Stimulated activated naive CD4-positive, alpha-beta T cell (primary cell): Measurements from ENCODE around the gene BAX.
"Not testable (repeated sequence)": the region's sequence is repeated elsewhere in the genome, so short reads cannot be mapped to it uniquely, and the experiment has no call there.

Experiments
- DNase-seq, 6 experiments: peaks; one replicate each; lab custom pipeline; 2025; lab: John Stamatoyannopoulos, UW

Gene BAX

GRCh38 chr19:48954595-48955307, at the start of gene BAX:
Gene BAX (plus strand): TSS chr19:48954875. CDS start chr19:48954929, 54 bp downstream.
- peak; percentile 53 to 83 (median 64) for DNase-seq

- no peak for DNase-seq
Observed at GRCh38 chr19:48905664-48906063, 49.0 kb upstream of the BAX start.

- DNase-seq = no peak
Observed at GRCh38 chr19:48906324-48906723, 48.4 kb upstream of the BAX start.

- DNase-seq = no peak
Observed at GRCh38 chr19:48907671-48908070, 47.0 kb upstream of the BAX start.

GRCh38 chr19:48909424-48910077, 45.1 kb upstream of the BAX start:
- not testable (repeated sequence) for DNase-seq

DNA sequence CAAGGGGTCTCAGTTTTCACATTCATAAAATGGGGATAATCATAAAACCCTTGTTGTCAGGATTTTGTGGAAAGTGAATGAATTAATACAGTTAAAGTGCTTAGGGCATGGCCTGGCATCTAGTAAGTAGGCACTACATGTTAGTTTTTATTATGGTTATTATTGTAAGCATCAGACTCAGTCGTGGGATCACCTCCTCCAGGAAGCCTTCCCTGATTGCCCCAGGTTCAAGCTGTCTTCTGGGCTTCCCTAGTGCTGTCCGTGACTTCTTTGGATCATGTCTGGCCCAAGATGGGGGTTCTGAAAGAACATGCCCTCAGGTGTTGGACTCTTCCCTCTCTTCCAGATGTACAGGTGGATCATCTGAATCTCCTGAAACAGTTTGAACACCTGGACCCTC, 43.9 kb upstream of the BAX start:
- DNase-seq = no peak

- peak in 2 of 6 experiments; percentile 13 to 23 for DNase-seq
Observed at GRCh38 chr19:48913114-48913889, 41.4 kb upstream of the BAX start.

GRCh38 chr19:48914181-48914580, 40.5 kb upstream of the BAX start:
- DNase-seq = no peak

GRCh38 chr19:48915757-48916156, 38.9 kb upstream of the BAX start:
- DNase-seq = no peak

DNA sequence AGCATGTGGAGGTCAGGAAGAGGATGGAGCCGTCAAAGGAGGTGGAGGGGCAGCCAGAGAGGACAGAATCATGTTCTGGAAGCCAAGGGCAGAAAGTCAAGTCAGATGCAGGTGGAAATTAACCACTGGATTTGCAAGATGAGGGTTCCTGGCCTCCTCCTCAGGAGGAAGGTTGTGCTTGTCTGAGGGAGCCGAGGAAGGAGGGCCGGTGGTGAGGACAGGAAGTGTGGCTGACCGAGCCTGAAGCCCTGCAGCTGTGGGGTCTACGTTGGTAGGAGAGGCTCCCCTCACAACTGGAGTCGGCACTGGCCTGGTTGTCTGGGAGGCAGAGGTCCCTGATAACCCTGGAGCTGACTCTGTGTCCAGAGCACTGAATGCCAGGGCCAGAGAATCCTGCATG, 36.6 kb upstream of the BAX start:
- DNase-seq = no peak

GRCh38 chr19:48918801-48919247, 35.9 kb upstream of the BAX start:
- no peak for DNase-seq

DNA sequence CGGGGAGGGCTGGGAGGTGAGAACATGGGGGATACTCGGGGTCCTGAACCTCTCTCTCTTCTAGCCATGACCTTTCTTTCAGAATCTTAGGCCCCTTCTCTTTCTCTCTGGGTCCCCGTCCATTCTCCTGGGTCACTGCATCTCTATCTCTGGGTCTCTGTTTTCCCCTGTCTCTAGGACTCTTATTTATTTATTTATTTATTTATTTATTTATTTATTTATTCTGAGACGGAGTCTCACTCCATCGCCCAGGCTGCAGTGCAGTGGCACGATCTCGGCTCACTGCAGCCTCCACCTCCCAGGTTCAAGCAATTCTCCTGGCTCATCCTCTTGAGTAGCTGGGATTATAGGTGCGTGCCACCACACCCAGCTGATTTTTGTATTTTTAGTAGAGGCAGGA, 35.4 kb upstream of the BAX start:
- DNase-seq = not testable (repeated sequence)

GRCh38 chr19:48920949-48921348, 33.7 kb upstream of the BAX start:
- DNase-seq = no peak

DNA sequence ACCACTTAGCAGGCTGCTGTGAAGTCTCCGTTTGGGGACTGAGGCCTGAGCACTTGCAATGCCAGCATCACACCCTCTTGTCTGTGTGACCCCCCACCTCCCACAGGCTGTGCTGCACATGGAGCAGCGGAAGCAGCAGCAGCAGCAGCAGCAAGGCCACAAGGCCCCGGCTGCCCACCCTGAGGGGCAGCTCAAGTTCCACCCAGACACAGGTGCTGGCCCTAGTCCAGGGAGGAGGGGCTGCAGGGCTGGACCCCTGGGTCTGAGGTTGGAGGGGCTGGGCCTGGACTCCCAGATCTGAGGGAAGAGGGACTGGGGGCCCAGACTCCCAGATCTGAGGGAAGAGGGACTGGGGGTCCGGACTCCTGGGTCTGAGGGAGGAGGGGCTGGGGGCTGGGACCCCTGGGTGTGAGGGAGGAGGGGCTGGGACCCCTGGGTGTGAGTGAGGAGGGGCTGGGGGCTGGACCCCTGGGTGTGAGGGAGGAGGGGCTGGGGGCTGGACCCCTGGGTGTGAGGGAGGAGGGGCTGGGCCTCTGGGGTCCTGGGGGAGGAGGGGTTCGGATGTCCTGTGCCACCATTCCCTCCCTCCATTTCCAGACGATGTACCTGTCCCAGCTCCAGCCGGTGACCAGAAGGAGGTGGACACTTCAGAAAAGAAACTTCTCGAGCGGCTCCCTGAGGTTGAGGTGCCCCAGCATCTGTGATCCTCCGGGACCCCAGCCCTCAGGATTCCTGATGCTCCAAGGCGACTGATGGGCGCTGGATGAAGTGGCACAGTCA, 32.8 kb upstream of the BAX start:
- no peak for DNase-seq

DNA sequence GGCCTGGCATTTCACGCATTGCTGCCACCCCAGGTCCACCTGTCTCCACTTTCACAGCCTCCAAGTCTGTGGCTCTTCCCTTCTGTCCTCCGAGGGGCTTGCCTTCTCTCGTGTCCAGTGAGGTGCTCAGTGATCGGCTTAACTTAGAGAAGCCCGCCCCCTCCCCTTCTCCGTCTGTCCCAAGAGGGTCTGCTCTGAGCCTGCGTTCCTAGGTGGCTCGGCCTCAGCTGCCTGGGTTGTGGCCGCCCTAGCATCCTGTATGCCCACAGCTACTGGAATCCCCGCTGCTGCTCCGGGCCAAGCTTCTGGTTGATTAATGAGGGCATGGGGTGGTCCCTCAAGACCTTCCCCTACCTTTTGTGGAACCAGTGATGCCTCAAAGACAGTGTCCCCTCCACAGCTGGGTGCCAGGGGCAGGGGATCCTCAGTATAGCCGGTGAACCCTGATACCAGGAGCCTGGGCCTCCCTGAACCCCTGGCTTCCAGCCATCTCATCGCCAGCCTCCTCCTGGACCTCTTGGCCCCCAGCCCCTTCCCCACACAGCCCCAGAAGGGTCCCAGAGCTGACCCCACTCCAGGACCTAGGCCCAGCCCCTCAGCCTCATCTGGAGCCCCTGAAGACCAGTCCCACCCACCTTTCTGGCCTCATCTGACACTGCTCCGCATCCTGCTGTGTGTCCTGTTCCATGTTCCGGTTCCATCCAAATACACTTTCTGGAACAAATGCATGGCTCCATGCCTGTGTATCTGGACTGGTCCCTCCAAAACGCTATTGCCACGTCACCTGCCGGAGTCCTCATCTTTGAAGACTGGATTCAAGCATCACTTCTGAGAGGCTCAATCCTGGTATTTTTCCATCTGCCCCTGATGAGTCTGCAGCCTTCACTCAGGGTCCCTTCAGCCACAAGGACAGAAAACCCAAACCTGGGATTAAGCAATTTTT, 31.9 kb upstream of the BAX start:
- no peak for DNase-seq

GRCh38 chr19:48925240-48925843, 29.3 kb upstream of the BAX start:
- DNase-seq = no peak

GRCh38 chr19:48925890-48926289, 28.8 kb upstream of the BAX start:
- not testable (repeated sequence) for DNase-seq

DNA sequence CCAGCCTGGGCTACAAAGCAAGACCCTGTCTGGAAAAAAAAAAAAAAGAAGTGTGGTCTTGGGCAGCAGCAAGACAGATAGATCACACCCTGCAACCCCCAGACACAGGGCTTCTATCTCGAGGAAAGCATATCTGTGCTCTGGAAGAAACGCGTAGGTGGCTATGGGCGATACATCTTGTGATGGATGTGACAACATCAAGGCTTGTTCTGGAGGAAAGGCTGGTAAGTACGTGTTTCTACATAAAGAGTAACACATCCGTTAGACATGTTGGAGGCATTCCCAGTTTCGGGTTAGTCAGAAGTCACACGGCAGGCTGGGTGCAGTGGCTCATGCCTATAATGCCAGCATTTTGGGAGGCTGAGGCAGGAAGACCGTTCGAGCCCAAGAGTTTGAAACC, 27.8 kb upstream of the BAX start:
- DNase-seq = peak in 2 of 6 experiments; percentile 21 to 38

GRCh38 chr19:48927692-48928091, 27.0 kb upstream of the BAX start:
- DNase-seq = not testable (repeated sequence)
